GM12878 (cell line): ENCODE measurements around the gene DENND1C. TPM values are rescaled to one million over a fixed set of nuclear protein-coding genes. Genes with fewer than 3 reads are reported as not detected.

ENCODE experiments used
- polyA plus RNA-seq, 11 experiments: library from polyadenylated mRNA; depleted of rRNA in 4 of 11; unstranded in 6 of 11; stranded (reverse) in 5 of 11; fragments of >200 nt; fragmentation: Nextera tagmentation in 4 of 11; fragmentation: Illumina TruSeq in 1 of 11; extraction: Ambion mirVana in 4 of 11; extraction: Trizol in 1 of 11; gene quantifications; 1 replicate in 1 of 11; 2 replicates in 10 of 11; pipeline versions ENCODE4 v1.2.1 to v1.2.3, GENCODE V29; 2011 to 2016; ENCODE audit warnings: inconsistent platforms in 2 of 11, missing spikeins in 2 of 11, low read depth in 1 of 11
- small RNA-seq: library from RNA; depleted of rRNA; stranded (forward); fragments of <200 nt; gene quantifications from one replicate; pipeline ENCODE3, GENCODE V24; 2014
- total RNA-seq, 4 experiments: library from RNA; depleted of rRNA in 3 of 4; stranded (reverse); fragments of >200 nt in 3 of 4; fragmentation: Illumina TruSeq in 1 of 4; extraction: Trizol in 1 of 4; gene quantifications; 2 replicates each; pipeline versions ENCODE4 v1.2.1 to v1.2.3, GENCODE V29; 2013 to 2021

The DENND1C gene
- total and polyA plus RNA-seq, 10 of the 15 experiments (the other 5 are each of a cell fraction or from before 2014, with no cell fraction given): 2.4 to 54.3 (median 32.7) TPM

Small RNAs within 50 kb of the gene (small RNA-seq; reads per million reads assigned to genes)
- not detected for gene AC010503.2

Other genes starting within 250 kb of the DENND1C start
Only the 7 nearest of the 15 such genes appear.
- 42.7 and 45.0 TPM in 2 replicates for gene GTF2F1, start 88.6 kb downstream of the DENND1C start, total RNA-seq (2014; rRNA removed)
- 55.4 and 57.3 TPM in 2 replicates for gene GTF2F1, start 88.6 kb downstream of the DENND1C start, total RNA-seq (2014; rRNA removed; fragmentation: Illumina TruSeq; extraction: Trizol)
- gene GTF2F1, start 88.6 kb downstream of the DENND1C start, total RNA-seq (2021): 57.8 and 61.7 TPM in 2 replicates
- gene GTF2F1, start 88.6 kb downstream of the DENND1C start, polyA plus RNA-seq (2011; rRNA removed): 39.6 and 50.4 TPM in 2 replicates
- 29.6 and 53.1 TPM in 2 replicates for gene GTF2F1, start 88.6 kb downstream of the DENND1C start, polyA plus RNA-seq (2014; fragmentation: Illumina TruSeq; extraction: Trizol)
- 1 to 10 TPM; 4.5 to 8.7 TPM for gene GTF2F1, start 88.6 kb downstream of the DENND1C start, polyA plus RNA-seq (2014; fragmentation: Nextera tagmentation; extraction: Ambion mirVana)
- 55.1 and 61.3 TPM in 2 replicates for gene GTF2F1, start 88.6 kb downstream of the DENND1C start, polyA plus RNA-seq (2014; rRNA removed)
- 10 to 100 TPM; 39.2 to 46.7 TPM for gene GTF2F1, start 88.6 kb downstream of the DENND1C start, polyA plus RNA-seq (2016; fragmentation: Nextera tagmentation; extraction: Ambion mirVana)
- 111 and 121 TPM in 2 replicates for gene KHSRP, start 57.0 kb downstream of the DENND1C start, total RNA-seq (2014; rRNA removed)
- 71.8 and 79.8 TPM in 2 replicates for gene KHSRP, start 57.0 kb downstream of the DENND1C start, total RNA-seq (2014; rRNA removed; fragmentation: Illumina TruSeq; extraction: Trizol)
- 411 and 440 TPM in 2 replicates for gene KHSRP, start 57.0 kb downstream of the DENND1C start, total RNA-seq (2021)
- gene KHSRP, start 57.0 kb downstream of the DENND1C start, polyA plus RNA-seq (2011; rRNA removed): 71.1 and 84.3 TPM in 2 replicates
- gene KHSRP, start 57.0 kb downstream of the DENND1C start, polyA plus RNA-seq (2014; fragmentation: Illumina TruSeq; extraction: Trizol): 118 and 142 TPM in 2 replicates
- gene KHSRP, start 57.0 kb downstream of the DENND1C start, polyA plus RNA-seq (2014; fragmentation: Nextera tagmentation; extraction: Ambion mirVana): 1 to 10 TPM; 4.8 to 6.4 TPM
- gene KHSRP, start 57.0 kb downstream of the DENND1C start, polyA plus RNA-seq (2014; rRNA removed): 229 and 318 TPM in 2 replicates
- 10 to 100 TPM; 38.5 to 40.1 TPM for gene KHSRP, start 57.0 kb downstream of the DENND1C start, polyA plus RNA-seq (2016; fragmentation: Nextera tagmentation; extraction: Ambion mirVana)
- gene SLC25A41, start 48.0 kb downstream of the DENND1C start, total RNA-seq (2014; rRNA removed): 0.23 and 0.27 TPM in 2 replicates
- gene SLC25A41, start 48.0 kb downstream of the DENND1C start, total RNA-seq (2014; rRNA removed; fragmentation: Illumina TruSeq; extraction: Trizol): 0.49 and 0.55 TPM in 2 replicates
- gene SLC25A41, start 48.0 kb downstream of the DENND1C start, total RNA-seq (2021): 1.0 and 1.2 TPM in 2 replicates
- 0.45 and 0.99 TPM in 2 replicates for gene SLC25A41, start 48.0 kb downstream of the DENND1C start, polyA plus RNA-seq (2011; rRNA removed)
- 0.24 TPM in 1 of 2 replicates, not detected in the other for gene SLC25A41, start 48.0 kb downstream of the DENND1C start, polyA plus RNA-seq (2014; fragmentation: Illumina TruSeq; extraction: Trizol)
- not detected for gene SLC25A41, start 48.0 kb downstream of the DENND1C start, polyA plus RNA-seq (2014; fragmentation: Nextera tagmentation; extraction: Ambion mirVana)
- gene SLC25A41, start 48.0 kb downstream of the DENND1C start, polyA plus RNA-seq (2014; rRNA removed): 0.73 and 1.4 TPM in 2 replicates
- under 1 TPM; 0.30 to 0.37 TPM for gene SLC25A41, start 48.0 kb downstream of the DENND1C start, polyA plus RNA-seq (2016; fragmentation: Nextera tagmentation; extraction: Ambion mirVana)
- 51.9 and 66.4 TPM in 2 replicates for gene SLC25A23, start 22.0 kb downstream of the DENND1C start, total RNA-seq (2014; rRNA removed)
- 35.4 and 36.2 TPM in 2 replicates for gene SLC25A23, start 22.0 kb downstream of the DENND1C start, total RNA-seq (2014; rRNA removed; fragmentation: Illumina TruSeq; extraction: Trizol)
- gene SLC25A23, start 22.0 kb downstream of the DENND1C start, total RNA-seq (2021): 85.8 and 97.2 TPM in 2 replicates
- 16.6 and 25.6 TPM in 2 replicates for gene SLC25A23, start 22.0 kb downstream of the DENND1C start, polyA plus RNA-seq (2011; rRNA removed)
- gene SLC25A23, start 22.0 kb downstream of the DENND1C start, polyA plus RNA-seq (2014; fragmentation: Illumina TruSeq; extraction: Trizol): 60.7 and 70.2 TPM in 2 replicates
- 10 to 100 TPM; 10.2 to 13.6 TPM for gene SLC25A23, start 22.0 kb downstream of the DENND1C start, polyA plus RNA-seq (2014; fragmentation: Nextera tagmentation; extraction: Ambion mirVana)
- gene SLC25A23, start 22.0 kb downstream of the DENND1C start, polyA plus RNA-seq (2014; rRNA removed): 79.5 and 83.1 TPM in 2 replicates
- gene SLC25A23, start 22.0 kb downstream of the DENND1C start, polyA plus RNA-seq (2016; fragmentation: Nextera tagmentation; extraction: Ambion mirVana): 10 to 100 TPM; 42.7 to 57.4 TPM
- gene CRB3, start 17.5 kb downstream of the DENND1C start, total RNA-seq (2014; rRNA removed): 0.82 and 1.6 TPM in 2 replicates
- 0.18 TPM in 1 of 2 replicates, not detected in the other for gene CRB3, start 17.5 kb downstream of the DENND1C start, total RNA-seq (2014; rRNA removed; fragmentation: Illumina TruSeq; extraction: Trizol)
- gene CRB3, start 17.5 kb downstream of the DENND1C start, total RNA-seq (2021): 0.43 and 1.4 TPM in 2 replicates
- 0.56 and 0.98 TPM in 2 replicates for gene CRB3, start 17.5 kb downstream of the DENND1C start, polyA plus RNA-seq (2011; rRNA removed)
- 0.41 TPM in 1 of 2 replicates, not detected in the other for gene CRB3, start 17.5 kb downstream of the DENND1C start, polyA plus RNA-seq (2014; fragmentation: Illumina TruSeq; extraction: Trizol)
- under 1 TPM in 1 of 2 experiments, not detected in 1; 0.11 TPM for gene CRB3, start 17.5 kb downstream of the DENND1C start, polyA plus RNA-seq (2014; fragmentation: Nextera tagmentation; extraction: Ambion mirVana)
- gene CRB3, start 17.5 kb downstream of the DENND1C start, polyA plus RNA-seq (2014; rRNA removed): 0.97 and 1.2 TPM in 2 replicates
- gene CRB3, start 17.5 kb downstream of the DENND1C start, polyA plus RNA-seq (2016; fragmentation: Nextera tagmentation; extraction: Ambion mirVana): 1 to 10 TPM; 1.1 to 1.9 TPM
- 2.5 and 2.8 TPM in 2 replicates for gene TUBB4A, start 20.5 kb upstream of the DENND1C start, total RNA-seq (2014; rRNA removed)
- 1.3 and 1.4 TPM in 2 replicates for gene TUBB4A, start 20.5 kb upstream of the DENND1C start, total RNA-seq (2014; rRNA removed; fragmentation: Illumina TruSeq; extraction: Trizol)
- gene TUBB4A, start 20.5 kb upstream of the DENND1C start, total RNA-seq (2021): 22.4 and 30.4 TPM in 2 replicates
- 0.12 and 0.29 TPM in 2 replicates for gene TUBB4A, start 20.5 kb upstream of the DENND1C start, polyA plus RNA-seq (2011; rRNA removed)
- gene TUBB4A, start 20.5 kb upstream of the DENND1C start, polyA plus RNA-seq (2014; fragmentation: Illumina TruSeq; extraction: Trizol): 5.9 and 7.1 TPM in 2 replicates
- gene TUBB4A, start 20.5 kb upstream of the DENND1C start, polyA plus RNA-seq (2014; fragmentation: Nextera tagmentation; extraction: Ambion mirVana): under 1 TPM; 0.79 to 0.85 TPM
- gene TUBB4A, start 20.5 kb upstream of the DENND1C start, polyA plus RNA-seq (2014; rRNA removed): 5.1 and 7.5 TPM in 2 replicates
- 10 to 100 TPM; 12.1 to 20.0 TPM for gene TUBB4A, start 20.5 kb upstream of the DENND1C start, polyA plus RNA-seq (2016; fragmentation: Nextera tagmentation; extraction: Ambion mirVana)
- gene TNFSF9, start 49.2 kb upstream of the DENND1C start, total RNA-seq (2014; rRNA removed): 72.8 and 75.3 TPM in 2 replicates
- gene TNFSF9, start 49.2 kb upstream of the DENND1C start, total RNA-seq (2014; rRNA removed; fragmentation: Illumina TruSeq; extraction: Trizol): 20.9 and 22.7 TPM in 2 replicates
- 60.1 TPM in 2 replicates for gene TNFSF9, start 49.2 kb upstream of the DENND1C start, total RNA-seq (2021)
- 24.6 and 33.3 TPM in 2 replicates for gene TNFSF9, start 49.2 kb upstream of the DENND1C start, polyA plus RNA-seq (2011; rRNA removed)
- 13.4 and 14.7 TPM in 2 replicates for gene TNFSF9, start 49.2 kb upstream of the DENND1C start, polyA plus RNA-seq (2014; fragmentation: Illumina TruSeq; extraction: Trizol)
- gene TNFSF9, start 49.2 kb upstream of the DENND1C start, polyA plus RNA-seq (2014; fragmentation: Nextera tagmentation; extraction: Ambion mirVana): 10 to 100 TPM in 1 of 2 experiments, 1 to 10 TPM in 1; 6.2 to 12.8 TPM
- 46.8 and 48.0 TPM in 2 replicates for gene TNFSF9, start 49.2 kb upstream of the DENND1C start, polyA plus RNA-seq (2014; rRNA removed)
- 10 to 100 TPM; 20.7 to 21.5 TPM for gene TNFSF9, start 49.2 kb upstream of the DENND1C start, polyA plus RNA-seq (2016; fragmentation: Nextera tagmentation; extraction: Ambion mirVana)